GM20431 (cell line): ENCODE data around the gene PTPN6.

Experiments used
- in situ Hi-C: fragments of 300-500 bp; cut with MseI, MboI; formaldehyde crosslinking; loops from one replicate; pipeline ENCODE4 v1.15.0; 2020; ENCODE audit warnings: low sequenced_read_pairs; ENCODE audit not compliant: unreplicated experiment

Gene PTPN6

DNA sequence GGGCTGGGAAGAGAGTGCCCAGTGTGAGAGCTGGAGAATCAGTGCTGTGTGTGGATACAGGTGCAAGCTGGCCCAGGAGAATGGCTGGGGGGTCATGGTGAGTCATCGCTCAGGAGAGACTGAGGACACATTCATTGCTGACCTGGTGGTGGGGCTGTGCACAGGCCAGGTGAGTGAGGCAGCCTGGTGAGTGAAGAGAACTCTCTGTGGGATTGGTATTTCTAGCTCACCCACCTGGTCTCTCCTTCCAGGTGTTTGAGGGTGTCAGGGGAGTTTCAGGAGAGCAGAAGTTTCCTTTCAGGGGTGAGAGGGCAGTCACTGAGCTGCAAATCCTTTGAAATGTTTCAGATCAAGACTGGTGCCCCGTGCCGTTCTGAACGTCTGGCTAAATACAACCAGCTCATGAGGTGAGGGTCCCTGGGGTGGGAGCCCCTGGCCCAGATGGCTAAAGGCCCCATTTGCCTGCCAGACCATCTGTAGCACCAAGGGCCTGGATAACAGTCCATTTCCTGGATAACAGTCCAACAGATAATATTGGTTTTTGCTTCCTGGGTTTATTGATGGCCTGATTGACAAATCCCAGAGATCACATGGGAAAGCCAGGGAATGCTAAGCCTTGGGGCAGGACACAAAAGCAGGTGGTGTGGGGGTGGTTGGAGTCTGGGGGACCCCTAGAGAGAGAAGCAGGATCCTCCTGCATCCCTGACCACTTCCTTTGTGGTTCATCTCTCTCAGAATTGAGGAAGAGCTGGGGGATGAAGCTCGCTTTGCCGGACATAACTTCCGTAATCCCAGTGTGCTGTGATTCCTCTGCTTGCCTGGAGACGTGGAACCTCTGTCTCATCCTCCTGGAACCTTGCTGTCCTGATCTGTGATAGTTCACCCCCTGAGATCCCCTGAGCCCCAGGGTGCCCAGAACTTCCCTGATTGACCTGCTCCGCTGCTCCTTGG lies 28.9 kb upstream of the PTPN6 start:
- in situ Hi-C loops, result no loop called here

GRCh38 chr12:6923003-6923732 lies 28.0 kb upstream of the PTPN6 start:
- in situ Hi-C loops, result no loop called here

DNA sequence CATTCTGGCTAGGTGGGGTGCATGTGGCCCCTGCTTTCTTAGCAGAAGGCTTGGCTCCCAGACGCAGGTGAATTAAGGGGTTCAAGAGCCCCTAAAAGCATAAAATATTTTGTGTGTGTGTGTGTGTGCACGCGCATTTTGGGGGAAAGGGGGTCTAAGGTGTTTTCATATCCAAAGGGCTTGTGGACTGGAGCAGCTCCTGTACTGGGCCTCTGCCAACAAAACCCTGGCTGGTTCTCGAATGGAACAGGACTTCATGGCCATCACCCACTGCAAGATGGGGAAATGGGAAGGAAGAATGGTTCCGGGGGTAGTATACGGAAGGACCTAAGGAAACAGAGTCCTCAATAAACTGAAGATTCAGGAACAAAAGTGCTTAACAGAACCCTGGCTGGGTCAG lies 27.3 kb upstream of the PTPN6 start:
- in situ Hi-C loops, result no loop called here

DNA sequence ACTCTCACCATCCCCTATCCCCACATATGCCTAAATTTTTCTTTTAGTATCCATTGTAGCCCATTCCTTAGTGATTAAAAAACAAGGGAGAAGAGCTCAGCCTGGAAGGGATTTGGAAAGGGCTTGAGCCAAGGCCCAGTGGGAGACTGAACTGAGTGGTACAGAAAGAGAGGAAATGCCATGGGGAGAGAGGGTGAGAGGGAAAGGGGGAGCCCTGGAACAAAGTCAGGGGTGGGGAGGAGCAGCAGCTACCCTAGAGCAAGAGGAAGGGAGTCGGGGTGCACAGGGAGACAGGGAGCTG lies 26.0 kb upstream of the PTPN6 start:
- in situ Hi-C loops, result no loop called here

DNA sequence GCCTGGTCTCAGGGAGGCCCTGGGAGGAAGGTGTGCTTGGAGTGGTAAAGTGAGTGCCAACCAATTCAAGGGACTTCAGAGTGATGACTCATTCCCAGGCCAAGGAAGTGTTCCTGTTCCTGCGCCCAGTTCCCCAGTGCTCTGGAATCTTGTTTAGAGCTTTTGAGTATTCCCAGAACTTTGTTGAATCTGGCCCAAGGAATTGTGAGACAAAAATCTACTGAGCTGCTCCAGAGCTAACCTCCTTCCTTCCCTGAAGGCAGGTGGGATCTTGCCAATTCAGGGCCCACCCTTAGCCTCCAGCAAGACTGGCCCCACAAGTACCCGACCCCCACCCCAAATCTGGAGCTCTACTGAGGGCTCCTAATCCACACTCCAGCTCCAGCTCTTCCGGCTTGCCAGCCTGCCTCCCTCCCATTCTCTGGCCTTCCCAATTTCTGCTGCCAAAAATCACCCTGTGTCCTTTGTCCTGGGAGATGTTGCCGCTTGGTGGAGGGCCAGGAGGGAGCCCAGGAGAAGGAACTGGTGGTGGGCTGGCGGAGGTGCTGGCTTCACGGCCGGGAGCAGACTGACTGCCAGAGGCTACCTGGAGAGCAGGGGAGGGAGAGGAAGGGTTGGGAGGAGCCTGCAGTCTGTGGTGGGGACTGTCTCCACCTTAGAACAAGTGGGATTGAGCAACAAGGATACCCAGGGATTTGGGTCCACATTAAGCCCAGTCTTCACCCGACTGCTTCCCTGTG lies 25.4 kb upstream of the PTPN6 start:
- in situ Hi-C loops, result no loop called here

GRCh38 chr12:6927379-6928021 lies 23.7 kb upstream of the PTPN6 start, which contains the start of gene ATN1:
Gene ATN1, plus strand, starts transcription at chr12:6927959. Its CDS starts 6,043 bp downstream, at chr12:6934002.
- in situ Hi-C loops, result no loop called here

GRCh38 chr12:6928022-6928702 lies 23.0 kb upstream of the PTPN6 start:
- in situ Hi-C loops, result no loop called here

DNA sequence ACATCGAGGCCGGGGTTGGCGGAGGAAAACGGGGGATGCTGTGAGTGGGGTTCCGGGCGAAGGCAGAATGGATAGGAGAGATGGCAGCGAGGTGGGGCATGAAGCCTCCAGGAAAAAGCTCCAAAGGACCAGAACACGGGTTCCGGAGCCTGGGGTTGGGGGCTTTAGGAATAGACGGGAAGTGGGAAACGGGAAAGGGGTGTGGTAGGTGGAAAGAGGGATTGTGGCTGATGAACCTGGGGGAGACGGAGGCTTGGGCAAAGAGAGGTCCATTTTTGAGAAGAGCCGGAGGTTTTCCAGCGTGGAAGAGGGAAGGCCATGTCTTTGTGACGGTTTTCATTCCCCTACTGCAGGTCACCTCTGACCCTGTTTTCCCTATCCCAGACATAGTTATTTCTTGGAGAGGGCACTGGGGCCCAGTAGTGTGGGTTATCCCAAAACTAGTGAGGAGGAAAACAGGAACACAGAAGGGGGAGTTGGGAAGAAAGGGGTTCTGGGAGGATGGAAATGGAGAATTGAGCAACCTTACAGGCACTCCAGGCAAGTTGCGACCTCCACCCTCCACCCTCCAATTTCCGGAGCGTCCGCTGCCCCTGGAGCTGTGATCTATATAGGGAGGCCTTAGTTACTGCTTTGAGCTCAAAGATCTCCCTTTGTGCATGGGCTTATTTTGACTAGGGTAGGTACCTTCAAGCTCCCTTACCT lies 22.3 kb upstream of the PTPN6 start:
- in situ Hi-C loops, result no loop called here

DNA sequence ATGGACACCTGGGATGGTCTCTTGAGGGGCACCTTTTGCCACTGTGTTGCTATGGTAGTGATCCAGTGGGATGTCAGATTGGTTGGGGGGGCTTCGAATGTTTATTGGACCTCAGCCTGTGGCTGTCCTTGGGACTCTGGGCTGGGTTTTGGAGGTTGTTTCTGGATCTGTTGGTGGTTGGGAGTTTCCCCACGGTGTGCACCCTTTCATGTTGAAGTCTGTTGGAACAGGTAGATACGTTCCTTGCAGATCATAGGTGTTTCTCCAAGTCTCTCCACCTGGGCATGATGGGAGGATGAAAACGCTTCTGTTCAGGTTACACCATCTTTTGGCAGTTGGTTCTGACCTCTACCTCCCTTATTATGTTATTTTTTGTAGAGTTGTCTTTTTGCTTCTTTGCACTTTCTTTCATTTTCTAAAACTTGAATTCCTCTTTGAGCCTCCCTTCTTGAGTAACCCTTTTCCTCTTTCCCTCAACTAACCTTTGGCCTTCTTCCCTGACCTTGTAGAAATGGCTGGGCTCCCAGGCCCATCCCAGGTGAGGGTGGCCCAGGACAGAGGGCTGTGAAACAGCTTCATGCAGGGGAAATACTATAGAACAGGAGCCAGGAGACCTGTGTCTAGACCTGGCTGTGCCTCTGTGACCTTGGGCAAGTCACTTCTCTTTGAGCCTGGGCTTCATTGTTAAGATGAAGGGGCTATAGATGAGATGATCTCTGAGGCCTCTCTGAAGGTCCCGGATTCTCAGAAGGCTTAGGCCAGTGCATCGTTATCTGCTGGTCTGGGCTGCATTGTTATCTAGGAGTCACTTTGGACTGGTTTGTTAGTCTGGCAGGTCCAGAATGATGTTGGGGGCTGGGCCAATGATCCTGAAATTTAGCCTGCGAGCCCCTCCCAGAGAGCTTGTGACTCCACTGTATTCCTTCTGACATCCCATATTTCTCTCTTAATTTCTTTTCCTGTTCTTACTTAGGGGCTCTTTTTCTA lies 21.4 kb upstream of the PTPN6 start:
- in situ Hi-C loops, result no loop called here

DNA sequence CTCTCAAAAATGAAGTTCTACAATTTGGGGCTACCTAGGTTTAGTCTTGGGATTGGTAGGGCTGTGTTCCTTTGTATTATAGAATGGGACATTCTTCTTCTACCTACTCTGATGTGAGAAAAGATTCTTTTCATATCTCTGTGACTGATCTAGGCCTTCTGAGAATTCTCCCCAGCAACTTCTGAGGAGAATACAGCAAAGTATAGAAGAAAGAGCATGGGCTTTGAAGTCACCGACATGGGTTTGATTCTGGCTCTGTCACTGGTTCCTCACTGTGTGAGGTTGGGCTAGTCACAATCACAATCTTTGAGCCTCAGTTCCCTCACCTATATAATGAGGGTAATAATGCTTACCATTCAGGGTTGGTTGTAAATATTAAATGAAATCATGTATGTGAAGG lies 18.4 kb upstream of the PTPN6 start:
- in situ Hi-C loops, result no loop called here

GRCh38 chr12:6934110-6934509 lies 17.0 kb upstream of the PTPN6 start:
- in situ Hi-C loops, result no loop called here

GRCh38 chr12:6935371-6936193 lies 15.6 kb upstream of the PTPN6 start:
- in situ Hi-C loops, result no loop called here

- in situ Hi-C loops, result no loop called here
These were observed 14.9 kb upstream of the PTPN6 start for GRCh38 chr12:6936194-6936635.

GRCh38 chr12:6936636-6937480 lies 14.3 kb upstream of the PTPN6 start:
- in situ Hi-C loops, result no loop called here

- in situ Hi-C loops, result no loop called here
These were observed 13.4 kb upstream of the PTPN6 start for GRCh38 chr12:6937481-6938352.
